ENCODE data around the gene EHD3. TPM values are rescaled to one million over a fixed set of nuclear protein-coding genes. Genes with fewer than 3 reads are reported as not detected.

The EHD3 gene
- total and polyA plus RNA-seq, 10 of the 15 experiments (the other 5 are each of a cell fraction or from before 2014, with no cell fraction given): 1.1 to 10.9 (median 8.2) TPM

GRCh38 chr2:31192851-31193392, 41.0 kb upstream of the EHD3 start (continued):
- no peak for TF ChIP-seq ZBTB33 (IDR thresholded peaks at IDR 0.05)

- Histone ChIP-seq H3K27ac (ENCODE audit: control insufficient read depth, insufficient read depth) (no peak overlapping the region), H3K36me3 (ENCODE audit: control insufficient read depth in 2 of 2, insufficient read depth in 2 of 2, low read length in 1 of 2) (no peaks in the 10 kb centered on the region; a peak in 1 of 4 replicates), H4K20me1 (ENCODE audit: control insufficient read depth, insufficient read depth) (no peaks in the 10 kb centered on the region), H3K27me3 (replicated peaks in 1 of 2; ENCODE audit: control insufficient read depth in 2 of 2, insufficient read depth in 2 of 2, low read length in 1 of 2) (no peaks in the 10 kb centered on the region), H3K9ac (ENCODE audit: control insufficient read depth, insufficient read depth, low read length) (no peak overlapping the region), H3K4me2 (ENCODE audit: control insufficient read depth, insufficient read depth) (no peak overlapping the region), H3K4me3 (no peak overlapping the region), H3K79me2 (ENCODE audit: control insufficient read depth, insufficient read depth, low read length) (no peaks in the 10 kb centered on the region), H3K9me3 (replicated peaks; ENCODE audit: control insufficient read depth, insufficient read depth, low read length) (no peaks in the 10 kb centered on the region), H3K4me1 (ENCODE audit: control insufficient read depth, insufficient read depth, low read length) (no peaks in the 10 kb centered on the region), H2AFZ (ENCODE audit: control insufficient read depth, low read depth, low read length) (no peak overlapping the region)
- ChIA-PET CTCF (interaction anchor here (1.0 to 2.3 kb wide), 3 partner anchors 10 to 23 kb away, joined by 3 to 11 read pairs (median 5); no protein-coding TSS in a partner anchor), POLR2A (interaction anchor here (0.6 kb wide), 1 partner anchor 29 kb away, joined by 9 read pairs; no protein-coding TSS in a partner anchor), RAD21 (ENCODE audit: unreplicated experiment) (no interaction called here), SMC1A (ENCODE audit: uncharacterized antibody, unreplicated experiment) (interaction anchor here (0.5 to 1.7 kb wide), 7 partner anchors 8 to 456 kb away, joined by 3 to 4 read pairs (median 3); no protein-coding TSS in a partner anchor)
- intact Hi-C loops (cut with micrococcal nuclease; ENCODE audit: unreplicated experiment): no loop called here
- in situ Hi-C loops (cut with MboI): no loop called here
- DNase-seq (ENCODE audit: low read depth, low spot score) (no peak), ATAC-seq (no peak), FAIRE-seq (no peak)
- no TSS peak for BruUV-seq (replicated peaks)
- TF ChIP-seq IRF3 (IDR thresholded peaks at IDR 0.05) (no peak), RUNX3 (IDR thresholded peaks at IDR 0.05; ENCODE audit: low read length) (no peak)
- 6% methylated on average over 4 of the region's 4 CpGs for WGBS (ENCODE audit: insufficient coverage, insufficient replicate concordance, low lambda C conversion rate, missing lambda C conversion rate)
These were observed 40.1 kb upstream of the EHD3 start for GRCh38 chr2:31193806-31194205.
